Heart left ventricle (tissue), 13 donors: ENCODE data around the gene CACNA1D.

Experiments
- POLR2A ChIP-seq, 2 donors: fragments of 450-650 bp; IDR thresholded peaks; one replicate each; pipeline ENCODE4 v1.6.1; 2017; ENCODE audit warnings: antibody characterized with exemption in 2 of 2, mild to moderate bottlenecking in 2 of 2, moderate library complexity in 2 of 2
- TF ChIP-seq, protein P1 (sequence below), 12 donors: fragments of 200-600 bp; sonication (generic) in 4 of 12; IDR thresholded peaks; one replicate each; pipeline versions ENCODE4 v1.5.0 to v1.8.0; 2018 to 2022; ENCODE audit warnings: antibody characterized with exemption in 12 of 12, mild to moderate bottlenecking in 5 of 12
- donor health status: ischemic (EF 13 %, LVEDD 7.1; RV severe dilation, severe dysfunction).
- donor health status: DM: no; HTN: yes; CAD: no.
- donor health status: DM: no; HTN: no; CAD: no.
- donor health status: ischemic (EF 25% LVEDD 6.9; RV normal size, moderate dysfunction).
- donor health status: ischemic (EF 25% LVEDD 5.7; RV mildly dilated, moderate dysfunction).
- donor health status: ischemic (EF 35%, LVEDD 5.7; RV mildly dilated, moderate dysfunction).
- donor health status: nonischemic (EF 11% LVEDD 7.7; RV severe dilation, severe dysfunction).
- donor health status: DM: yes; HTN: yes; CAD: no.
- donor health status: PGD.
- donor health status: ischemic (EF 29% LVEDD 5.4; RV normal size, mild dysfunction).
- donor health status: nonischemic (EF 23%, LVEDD 6.1; RV moderate dilation, normal function).

DNA sequence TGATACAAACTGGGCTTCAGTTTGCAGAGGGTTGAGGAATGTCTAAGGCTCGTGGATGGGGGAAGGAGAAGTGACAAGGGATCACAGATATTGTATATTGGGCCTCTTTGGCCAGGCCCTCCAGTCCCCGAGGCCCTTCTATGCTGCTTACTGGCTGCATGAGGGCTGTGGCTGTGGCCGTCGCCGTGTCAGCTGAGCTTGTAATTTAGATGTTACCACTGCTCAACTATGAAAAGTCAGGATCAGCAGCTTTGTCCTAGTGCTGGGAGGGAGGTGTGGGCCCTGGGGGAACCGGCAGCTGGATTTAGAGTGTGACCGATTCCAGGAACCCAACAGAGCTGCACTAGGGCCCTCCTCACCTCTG lies 51.6 kb downstream of the CACNA1D start:
- TF ChIP-seq, protein P1, sequence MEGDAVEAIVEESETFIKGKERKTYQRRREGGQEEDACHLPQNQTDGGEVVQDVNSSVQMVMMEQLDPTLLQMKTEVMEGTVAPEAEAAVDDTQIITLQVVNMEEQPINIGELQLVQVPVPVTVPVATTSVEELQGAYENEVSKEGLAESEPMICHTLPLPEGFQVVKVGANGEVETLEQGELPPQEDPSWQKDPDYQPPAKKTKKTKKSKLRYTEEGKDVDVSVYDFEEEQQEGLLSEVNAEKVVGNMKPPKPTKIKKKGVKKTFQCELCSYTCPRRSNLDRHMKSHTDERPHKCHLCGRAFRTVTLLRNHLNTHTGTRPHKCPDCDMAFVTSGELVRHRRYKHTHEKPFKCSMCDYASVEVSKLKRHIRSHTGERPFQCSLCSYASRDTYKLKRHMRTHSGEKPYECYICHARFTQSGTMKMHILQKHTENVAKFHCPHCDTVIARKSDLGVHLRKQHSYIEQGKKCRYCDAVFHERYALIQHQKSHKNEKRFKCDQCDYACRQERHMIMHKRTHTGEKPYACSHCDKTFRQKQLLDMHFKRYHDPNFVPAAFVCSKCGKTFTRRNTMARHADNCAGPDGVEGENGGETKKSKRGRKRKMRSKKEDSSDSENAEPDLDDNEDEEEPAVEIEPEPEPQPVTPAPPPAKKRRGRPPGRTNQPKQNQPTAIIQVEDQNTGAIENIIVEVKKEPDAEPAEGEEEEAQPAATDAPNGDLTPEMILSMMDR (IDR thresholded peaks at IDR 0.05) = no peak
- TF ChIP-seq POLR2A (IDR thresholded peaks at IDR 0.05) = no peak
